NCI-H82 (cell line): ENCODE results near the gene RANBP17.
A peak's percentile ranks its signal among the peaks of the same experiment; 100 is the strongest.

ENCODE experiments used
- DNase-seq: peaks from one replicate; lab custom pipeline; 2025; lab: John Stamatoyannopoulos, UW

Gene RANBP17

GRCh38 chr5:171092194-171092593, 230.4 kb downstream of the RANBP17 start:
- no peak for DNase-seq

DNA sequence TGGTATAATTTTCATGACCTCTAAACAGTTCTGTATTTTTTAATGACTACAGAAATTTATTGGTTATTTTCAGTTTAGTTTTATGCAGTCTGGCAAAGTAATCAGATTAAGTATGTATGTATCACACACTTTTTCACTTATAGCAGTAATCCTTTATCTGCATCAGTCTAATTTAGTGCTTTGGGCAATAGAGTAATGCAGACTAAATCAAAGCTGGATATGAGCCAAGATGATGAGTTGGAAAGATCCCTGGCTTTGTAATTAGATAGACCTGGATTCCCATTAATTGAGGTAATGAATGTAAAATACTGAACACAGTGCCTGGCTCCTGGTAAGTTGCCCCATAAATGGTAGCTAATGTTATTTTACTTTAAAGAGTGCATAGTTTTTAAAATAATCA, 231.8 kb downstream of the RANBP17 start:
- DNase-seq = peak; percentile 23

DNA sequence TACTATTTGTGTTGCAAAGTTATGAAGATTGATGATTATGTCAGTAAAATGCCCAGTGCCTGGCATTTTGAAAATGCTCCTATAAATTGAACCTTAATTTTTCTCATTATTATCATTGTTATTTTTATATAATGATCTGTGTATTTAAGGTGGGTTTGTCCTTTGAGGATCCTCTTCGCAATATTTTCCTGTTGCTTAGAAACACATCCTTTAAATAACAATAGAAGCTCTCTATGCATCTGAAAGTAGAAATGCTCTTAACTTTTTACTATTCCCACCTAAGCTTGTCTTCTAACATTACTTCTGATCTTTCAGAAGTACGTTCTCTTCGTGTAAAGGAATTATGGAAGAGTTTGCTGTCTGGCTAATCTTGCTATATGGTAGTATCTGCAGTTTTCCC, 232.5 kb downstream of the RANBP17 start:
- no peak for DNase-seq

DNA sequence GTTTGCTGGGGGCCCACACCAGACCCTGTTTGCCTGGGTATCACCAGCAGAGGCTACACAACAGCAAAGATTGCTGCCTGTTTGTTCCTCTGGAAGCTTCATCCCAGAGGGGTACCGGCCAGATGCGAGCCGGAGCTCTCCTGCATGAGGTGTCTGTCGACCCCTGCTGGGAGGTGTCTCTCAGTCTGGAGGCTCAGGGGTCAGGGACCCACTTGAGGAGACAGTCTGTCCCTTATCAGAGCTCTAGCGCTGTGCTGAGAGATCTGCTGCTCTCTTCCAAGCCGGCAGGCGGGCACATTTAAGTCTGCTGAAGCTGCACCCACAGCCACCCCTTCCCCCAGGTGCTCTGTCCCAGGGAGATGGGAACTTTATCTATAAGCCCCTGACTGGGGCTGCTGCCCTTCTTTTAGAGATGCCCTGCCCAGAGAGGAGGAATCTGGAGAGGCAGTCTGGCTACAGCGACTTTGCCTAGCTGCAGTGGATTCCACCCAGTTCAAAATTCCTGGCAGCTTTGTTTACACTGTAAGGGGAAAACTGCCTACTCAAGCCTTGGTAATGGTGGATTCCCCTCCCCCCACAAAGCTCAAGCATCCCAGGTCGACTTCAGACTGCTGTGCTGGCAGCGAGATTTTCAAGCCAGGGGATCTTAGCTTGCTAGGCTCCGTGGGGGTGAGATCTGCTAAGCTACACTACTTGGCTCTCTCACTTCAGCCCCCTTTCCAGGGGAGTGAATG, 241.2 kb downstream of the RANBP17 start:
- DNase-seq = no peak

DNA sequence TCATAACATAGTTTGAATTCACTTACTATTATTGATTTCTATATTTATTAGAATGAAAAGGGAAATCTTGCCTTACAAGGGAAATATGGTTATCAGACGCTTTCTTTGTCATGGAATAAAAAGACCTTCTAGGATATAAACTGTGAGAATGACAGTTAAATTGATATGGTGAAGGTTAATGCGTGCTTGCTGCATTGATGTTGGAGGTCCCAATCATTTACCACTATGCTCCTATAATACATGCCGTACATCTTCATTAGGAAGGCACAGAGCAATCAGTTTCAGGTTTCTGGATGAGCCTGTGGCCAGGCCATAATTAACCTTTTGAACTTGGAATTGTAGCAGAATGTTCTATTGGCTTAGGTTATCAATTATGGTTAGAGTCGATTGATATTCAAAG, 245.9 kb downstream of the RANBP17 start:
- no peak for DNase-seq

DNA sequence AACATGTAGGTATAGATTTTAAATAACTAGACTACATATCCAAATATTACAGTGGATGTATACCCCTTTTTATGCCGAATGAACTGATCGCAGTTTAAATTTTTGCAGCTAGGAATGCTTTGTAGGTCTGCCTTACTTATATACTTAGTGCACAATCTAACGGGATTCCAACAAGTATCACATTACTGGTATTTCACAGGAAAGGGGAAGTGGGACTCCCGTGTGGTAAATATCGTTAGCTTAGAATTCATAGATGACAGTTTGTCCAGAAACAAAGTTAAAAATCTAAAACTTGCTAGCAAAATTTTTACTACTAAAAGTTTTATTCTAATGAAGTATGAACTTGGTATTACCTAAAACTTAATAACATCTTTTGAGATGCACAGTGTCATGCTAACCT, 253.7 kb downstream of the RANBP17 start:
- DNase-seq = no peak

DNA sequence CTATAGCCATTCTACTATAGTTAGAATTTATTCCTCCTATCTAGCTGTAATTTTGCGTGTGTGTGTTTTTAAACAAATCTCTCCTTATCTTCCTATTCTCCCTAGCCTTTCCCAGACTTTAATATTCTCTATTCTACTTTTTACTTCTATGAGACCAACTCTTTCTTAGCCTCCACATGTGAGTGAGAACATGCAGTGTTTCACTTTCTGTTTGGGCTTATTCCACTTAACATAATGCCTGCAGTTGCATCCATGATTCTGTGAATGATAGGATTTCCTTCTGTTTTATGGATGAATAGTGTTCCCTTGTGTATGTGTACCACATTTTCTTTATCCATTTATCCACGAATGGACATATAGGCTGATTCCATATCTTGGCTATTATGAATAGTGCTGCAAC, 254.9 kb downstream of the RANBP17 start:
- no peak for DNase-seq

DNA sequence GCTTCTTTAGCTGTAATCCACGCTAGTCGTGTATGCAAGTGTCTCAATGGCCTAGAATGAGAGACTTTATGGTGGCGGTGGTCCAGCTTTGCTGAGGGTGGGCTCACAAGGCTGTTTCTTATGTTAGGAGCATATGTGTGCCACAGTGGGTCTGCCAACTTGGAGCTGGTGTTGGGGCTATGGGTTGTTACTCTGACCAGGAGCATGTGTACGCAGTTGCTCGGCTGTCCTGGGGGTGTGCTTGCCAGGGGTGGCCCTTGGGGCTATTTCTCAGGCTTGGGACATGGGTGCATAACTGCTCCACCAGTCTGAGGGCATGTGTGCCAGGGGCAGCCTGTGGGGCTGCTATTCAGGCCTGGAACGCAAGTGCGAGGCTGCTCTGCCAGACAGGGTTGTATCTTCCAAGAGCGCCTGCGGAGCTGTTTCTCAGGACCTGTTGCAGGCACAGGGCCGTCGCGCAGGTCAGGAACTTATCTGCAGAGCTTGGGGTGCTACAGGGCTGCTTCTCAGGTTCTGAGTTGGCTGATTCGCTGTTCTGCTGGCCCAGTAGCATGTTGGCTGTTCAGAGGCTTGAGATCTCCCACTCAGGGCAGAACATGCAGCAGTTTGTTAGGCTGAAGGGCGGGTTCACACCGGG, 259.3 kb downstream of the RANBP17 start:
- DNase-seq = no peak

GRCh38 chr5:171121638-171122037, 259.8 kb downstream of the RANBP17 start:
- no peak for DNase-seq

GRCh38 chr5:171122372-171122771, 260.6 kb downstream of the RANBP17 start:
- no peak for DNase-seq

GRCh38 chr5:171123417-171123816, 261.6 kb downstream of the RANBP17 start:
- no peak for DNase-seq

- DNase-seq = no peak
Observed at GRCh38 chr5:171127314-171127713, 265.5 kb downstream of the RANBP17 start.

GRCh38 chr5:171128136-171128535, 266.3 kb downstream of the RANBP17 start:
- no peak for DNase-seq

GRCh38 chr5:171129308-171129707, 267.5 kb downstream of the RANBP17 start:
- no peak for DNase-seq

DNA sequence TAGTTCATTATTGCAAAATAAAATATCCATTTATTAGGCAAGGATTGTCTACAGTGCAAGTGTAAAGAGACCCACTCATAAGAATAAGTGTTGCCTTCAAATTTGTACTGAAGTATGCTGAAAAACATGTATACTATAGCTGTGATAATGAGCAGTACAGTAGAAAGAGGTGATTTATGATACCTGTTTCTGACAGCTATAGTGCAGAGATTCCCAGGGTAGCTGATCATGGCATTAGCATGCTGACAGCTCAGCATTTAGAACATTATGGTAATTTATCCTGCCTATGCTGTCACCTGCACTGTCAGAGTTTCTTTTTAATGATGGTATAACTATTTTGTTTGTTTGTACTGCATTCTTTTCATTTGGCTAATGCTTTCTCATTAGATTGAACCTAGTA, 269.7 kb downstream of the RANBP17 start:
- DNase-seq = no peak

DNA sequence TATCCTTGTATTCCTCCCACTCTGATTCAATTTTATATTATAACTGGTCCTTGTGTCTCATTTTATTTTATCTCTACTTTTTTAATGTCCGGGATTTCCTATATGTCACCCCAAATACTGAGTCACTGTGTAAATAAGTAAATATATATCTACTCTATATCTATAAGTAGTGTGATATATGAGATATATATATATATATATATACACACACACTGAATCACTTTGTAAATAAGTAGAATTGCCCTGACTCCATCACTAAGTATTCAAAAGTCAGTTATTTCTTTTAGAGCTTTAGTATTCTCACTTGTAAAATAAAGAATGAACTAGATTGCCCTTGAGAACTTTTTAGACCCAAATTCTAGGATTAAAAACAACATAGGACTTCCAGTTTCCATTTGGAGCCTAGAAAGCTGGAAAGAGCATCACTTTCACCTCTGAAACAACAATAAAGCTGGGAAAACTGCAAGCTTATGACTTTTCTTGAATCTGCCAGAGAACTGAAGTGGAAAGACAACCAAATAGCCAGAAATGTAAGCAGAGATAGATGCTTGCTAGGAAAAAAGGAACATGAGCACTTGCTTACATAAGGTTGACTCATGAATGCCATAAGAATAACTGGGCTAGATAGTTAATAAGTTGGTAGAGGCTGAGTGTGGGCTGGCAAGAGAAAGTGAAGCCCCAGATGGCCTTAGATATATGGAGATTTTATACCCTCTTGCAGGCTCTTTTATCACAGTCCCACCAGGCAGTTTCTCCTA, 276.1 kb downstream of the RANBP17 start:
- DNase-seq = no peak

GRCh38 chr5:171139227-171139626, 277.4 kb downstream of the RANBP17 start:
- DNase-seq = peak; percentile 2

GRCh38 chr5:171142617-171143016, 280.8 kb downstream of the RANBP17 start:
- no peak for DNase-seq

DNA sequence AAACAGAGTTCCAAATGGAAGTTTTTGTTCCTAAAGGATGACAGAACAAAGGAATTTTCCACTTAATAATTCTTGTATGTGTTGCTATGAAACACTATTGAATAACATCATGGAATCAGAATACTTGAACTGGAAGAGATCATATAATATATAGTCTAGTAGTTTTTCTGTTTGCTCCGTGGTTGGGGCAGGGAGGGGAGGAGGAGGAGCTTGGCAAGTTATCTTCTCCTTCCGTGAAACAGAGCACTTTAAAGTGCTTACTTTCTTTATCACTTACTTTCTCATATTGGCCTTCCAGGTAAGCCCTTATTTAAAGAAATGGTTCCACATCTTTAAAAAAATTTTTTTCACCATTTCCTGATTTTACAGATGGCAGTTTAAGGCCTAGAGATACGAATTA, 281.4 kb downstream of the RANBP17 start:
- no peak for DNase-seq

- DNase-seq = no peak
Observed at GRCh38 chr5:171143926-171144325, 282.1 kb downstream of the RANBP17 start.

DNA sequence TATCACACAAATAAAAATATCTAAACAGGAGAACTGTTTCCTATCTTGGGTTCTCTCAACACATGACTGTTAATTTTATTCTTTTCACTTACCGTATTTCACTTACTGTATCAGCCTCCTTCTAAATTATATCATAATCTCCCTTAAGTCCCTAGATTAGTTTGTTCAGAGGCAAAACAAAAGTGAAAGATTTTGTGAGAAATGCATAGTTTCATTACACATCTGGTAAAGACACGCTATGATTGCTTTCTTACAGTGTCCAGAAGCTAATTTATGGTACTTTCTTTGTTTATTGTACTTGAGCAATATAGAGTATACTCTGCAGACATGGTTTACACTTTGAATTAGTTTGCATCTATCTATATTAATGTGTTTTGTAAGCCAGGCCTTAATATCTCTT, 287.5 kb downstream of the RANBP17 start:
- no peak for DNase-seq

DNA sequence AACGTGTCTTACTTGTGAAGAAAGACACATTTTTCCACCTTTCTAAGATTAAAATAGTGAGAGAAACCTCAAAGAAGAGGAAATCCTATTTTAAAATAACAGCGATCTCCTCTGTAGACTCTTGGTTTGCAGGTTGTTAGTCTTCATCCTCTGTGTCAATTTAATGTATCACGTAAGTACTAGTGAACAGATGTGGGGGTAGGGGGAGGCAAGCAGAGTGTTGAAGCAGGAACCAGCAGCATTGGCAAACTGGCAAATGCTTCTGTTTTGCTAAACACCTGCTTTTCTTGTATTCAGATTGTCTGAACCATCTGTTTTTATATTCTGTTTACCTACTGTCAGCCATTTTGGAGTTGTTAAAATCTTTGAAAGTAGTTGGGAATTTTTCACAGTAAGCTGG, 288.0 kb downstream of the RANBP17 start:
- DNase-seq = peak; percentile 58

DNA sequence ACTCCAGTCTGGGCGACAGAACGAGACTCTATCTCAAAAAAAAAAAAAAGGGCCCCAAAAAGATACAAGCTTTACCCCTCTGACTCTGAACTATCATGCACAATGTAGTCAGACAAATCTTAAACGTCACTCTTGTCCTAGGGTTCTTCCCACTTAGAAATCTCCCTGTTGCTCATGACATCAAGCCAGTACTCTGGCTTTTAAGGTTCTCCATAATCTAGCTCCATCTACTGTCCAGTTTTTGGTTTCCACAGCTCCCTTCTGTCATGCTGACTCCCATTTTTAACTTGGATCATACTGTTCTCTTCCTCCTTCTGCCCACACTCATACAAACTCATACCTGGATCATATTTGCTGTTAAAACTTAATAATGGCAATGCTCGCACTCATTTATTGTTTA, 290.6 kb downstream of the RANBP17 start:
- peak; percentile 30 for DNase-seq
